ENCODE results near the gene PRDX3. TPM values are rescaled to one million over a fixed set of nuclear protein-coding genes. Genes with fewer than 3 reads are reported as not detected.

The PRDX3 gene
- polyA plus RNA-seq, 1 experiment, result 280 TPM

- Histone ChIP-seq H3K36me3 (ENCODE audit: control insufficient read depth, insufficient read depth, low read length) (peaks cover 12% of the 10 kb centered on the region), H3K4me3 (ENCODE audit: low read depth, low read length) (peak overlapping the region; percentile 76), H3K27me3 (ENCODE audit: control insufficient read depth, insufficient read depth, low read length) (no peaks in the 10 kb centered on the region)
- ChIA-PET CTCF (no interaction called here), POLR2A (no interaction called here)
- no peak for DNase-seq (ENCODE audit: low read depth)
- TF ChIP-seq, protein P1, sequence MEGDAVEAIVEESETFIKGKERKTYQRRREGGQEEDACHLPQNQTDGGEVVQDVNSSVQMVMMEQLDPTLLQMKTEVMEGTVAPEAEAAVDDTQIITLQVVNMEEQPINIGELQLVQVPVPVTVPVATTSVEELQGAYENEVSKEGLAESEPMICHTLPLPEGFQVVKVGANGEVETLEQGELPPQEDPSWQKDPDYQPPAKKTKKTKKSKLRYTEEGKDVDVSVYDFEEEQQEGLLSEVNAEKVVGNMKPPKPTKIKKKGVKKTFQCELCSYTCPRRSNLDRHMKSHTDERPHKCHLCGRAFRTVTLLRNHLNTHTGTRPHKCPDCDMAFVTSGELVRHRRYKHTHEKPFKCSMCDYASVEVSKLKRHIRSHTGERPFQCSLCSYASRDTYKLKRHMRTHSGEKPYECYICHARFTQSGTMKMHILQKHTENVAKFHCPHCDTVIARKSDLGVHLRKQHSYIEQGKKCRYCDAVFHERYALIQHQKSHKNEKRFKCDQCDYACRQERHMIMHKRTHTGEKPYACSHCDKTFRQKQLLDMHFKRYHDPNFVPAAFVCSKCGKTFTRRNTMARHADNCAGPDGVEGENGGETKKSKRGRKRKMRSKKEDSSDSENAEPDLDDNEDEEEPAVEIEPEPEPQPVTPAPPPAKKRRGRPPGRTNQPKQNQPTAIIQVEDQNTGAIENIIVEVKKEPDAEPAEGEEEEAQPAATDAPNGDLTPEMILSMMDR (IDR thresholded peaks at IDR 0.05; ENCODE audit: insufficient read depth, low read depth, low read length), result no peak
Measured at GRCh38 chr10:119166118-119166500, 12.5 kb downstream of the PRDX3 start.

DNA sequence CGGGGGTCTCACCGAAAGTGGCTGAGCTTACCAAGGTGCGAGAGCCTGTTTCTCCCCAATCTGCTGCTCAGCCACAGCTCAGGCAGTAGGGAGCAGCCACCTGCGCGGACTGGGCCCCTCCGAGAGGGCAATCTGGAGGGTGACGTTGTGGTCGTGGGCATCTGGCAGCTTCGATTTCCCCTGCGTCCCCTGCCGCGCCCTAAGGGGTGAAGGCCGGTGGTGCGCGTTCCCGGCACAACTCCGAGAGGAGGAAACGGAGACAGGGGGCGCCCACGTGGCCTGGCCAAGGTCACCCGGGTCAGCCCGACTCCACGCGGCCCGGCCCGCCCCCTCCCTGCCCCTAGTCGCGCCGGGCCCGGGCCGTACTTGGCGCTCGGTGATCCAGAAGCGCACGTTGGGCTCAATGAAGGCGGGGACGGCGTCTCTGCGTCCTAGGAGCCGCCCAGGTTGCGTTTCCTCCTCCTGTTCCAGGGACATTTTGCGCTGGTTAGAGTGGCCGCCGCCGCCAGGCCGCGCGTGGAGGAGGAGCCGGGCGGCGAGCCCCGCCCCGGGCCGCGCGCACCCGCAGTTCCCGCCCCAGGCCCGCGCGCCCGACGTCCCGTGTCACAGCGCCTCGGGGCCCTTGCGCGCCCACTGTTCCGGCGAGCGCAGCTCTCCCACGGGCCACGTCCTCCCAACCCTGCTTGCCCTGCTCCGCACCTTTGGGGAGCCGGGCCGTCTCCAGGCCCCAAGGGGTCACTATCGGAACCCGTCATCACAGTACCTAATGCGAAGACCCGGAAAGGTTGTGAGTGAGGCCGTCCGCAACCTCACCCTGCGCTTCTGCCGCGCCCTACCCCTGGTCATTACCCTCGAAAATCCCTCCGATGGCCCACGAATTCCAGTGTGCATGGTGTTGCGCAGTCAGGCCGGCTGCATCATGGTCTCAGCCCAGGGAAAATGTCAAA, 13.2 kb downstream of the PRDX3 start, which contains the start of gene SFXN4:
TSS of gene SFXN4 (minus strand) at position 544 of the 947 bp plus-strand sequence. CDS start at position 477, 67 bp downstream.
- DNase-seq (ENCODE audit: low read depth), result no peak
- peaks cover 12% of the 10 kb centered on the region for H3K36me3 ChIP-seq (ENCODE audit: control insufficient read depth, insufficient read depth, low read length)
- ChIA-PET CTCF (interaction anchor here (0.8 kb wide), 1 partner anchor 436 kb away, joined by 3 read pairs; no protein-coding TSS in a partner anchor), POLR2A (interaction anchor here (0.6 kb wide), 1 partner anchor 25 kb away, joined by 3 read pairs; no protein-coding TSS in a partner anchor)
- TF ChIP-seq, protein P1 (IDR thresholded peaks at IDR 0.05; ENCODE audit: insufficient read depth, low read depth, low read length), result no peak
- H3K27me3 ChIP-seq (ENCODE audit: control insufficient read depth, insufficient read depth, low read length), result no peaks in the 10 kb centered on the region
- H3K4me3 ChIP-seq (ENCODE audit: low read depth, low read length), result peak within 1 kb of the TSS; percentile 76

- DNase-seq (ENCODE audit: low read depth), result no peak
- TF ChIP-seq, protein P1 (IDR thresholded peaks at IDR 0.05; ENCODE audit: insufficient read depth, low read depth, low read length), result no peak
- POLR2A ChIA-PET, result no interaction called here
- Histone ChIP-seq H3K36me3 (ENCODE audit: control insufficient read depth, insufficient read depth, low read length) (peaks cover 9% of the 10 kb centered on the region), H3K27me3 (ENCODE audit: control insufficient read depth, insufficient read depth, low read length) (no peaks in the 10 kb centered on the region), H3K4me3 (ENCODE audit: low read depth, low read length) (no peak overlapping the region)
- CTCF ChIA-PET, result no interaction called here
Measured at GRCh38 chr10:119162452-119163092, 16.0 kb downstream of the PRDX3 start.

- H3K27me3 ChIP-seq (ENCODE audit: control insufficient read depth, insufficient read depth, low read length), result no peaks in the 10 kb centered on the region
- ChIA-PET CTCF (no interaction called here), POLR2A (no interaction called here)
- peaks cover 9% of the 10 kb centered on the region for H3K36me3 ChIP-seq (ENCODE audit: control insufficient read depth, insufficient read depth, low read length)
- no peak for DNase-seq (ENCODE audit: low read depth)
- no peak overlapping the region for H3K4me3 ChIP-seq (ENCODE audit: low read depth, low read length)
- TF ChIP-seq, protein P1 (IDR thresholded peaks at IDR 0.05; ENCODE audit: insufficient read depth, low read depth, low read length), result no peak
Measured at GRCh38 chr10:119161680-119162451, 16.7 kb downstream of the PRDX3 start.
